ENCODE results near the gene MT1E. TPM values are rescaled to one million over a fixed set of nuclear protein-coding genes. Genes with fewer than 3 reads are reported as not detected.

Gene MT1E
- polyA plus RNA-seq, 1 donor: 96.6 TPM

GRCh38 chr16:56589141-56590039 lies 36.2 kb upstream of the MT1E start, which contains the start of gene MT3:
Gene MT3 (plus strand): TSS chr16:56589528. CDS start chr16:56589591, 63 bp downstream.
- Histone ChIP-seq H3K27me3 (ENCODE audit: control insufficient read depth, insufficient read depth, low read length) (peaks cover 50% of the 10 kb centered on the region), H3K9me3 (ENCODE audit: control insufficient read depth, low read depth, low read length) (no peaks in the 10 kb centered on the region), H3K4me1 (ENCODE audit: control insufficient read depth, insufficient read depth, low read length) (peaks cover 12% of the 10 kb centered on the region), H3K36me3 (ENCODE audit: control insufficient read depth, insufficient read depth, low read length) (no peaks in the 10 kb centered on the region), H3K27ac (ENCODE audit: low read length) (no peak within 1 kb of the TSS), H3K4me3 (ENCODE audit: low read length) (peak within 1 kb of the TSS; percentile 28)
- WGBS (ENCODE audit: insufficient coverage, low lambda C conversion rate): no CpG with 5 or more reads among the region's 87 CpGs
- peak in 1 of 2 donors; percentile 62 for DNase-seq

GRCh38 chr16:56591377-56592060 lies 34.1 kb upstream of the MT1E start:
- Histone ChIP-seq H3K27me3 (ENCODE audit: control insufficient read depth, insufficient read depth, low read length) (peaks cover 41% of the 10 kb centered on the region), H3K27ac (ENCODE audit: low read length) (no peak overlapping the region), H3K4me3 (ENCODE audit: low read length) (no peak overlapping the region), H3K4me1 (ENCODE audit: control insufficient read depth, insufficient read depth, low read length) (peaks cover 12% of the 10 kb centered on the region), H3K36me3 (ENCODE audit: control insufficient read depth, insufficient read depth, low read length) (no peaks in the 10 kb centered on the region), H3K9me3 (ENCODE audit: control insufficient read depth, low read depth, low read length) (no peaks in the 10 kb centered on the region)
- peak in 1 of 2 donors; percentile 50 for DNase-seq
- no CpG with 5 or more reads among the region's 4 CpGs for WGBS (ENCODE audit: insufficient coverage, low lambda C conversion rate)

GRCh38 chr16:56593573-56594291 lies 31.8 kb upstream of the MT1E start:
- no peaks in the 10 kb centered on the region for H3K9me3 ChIP-seq (ENCODE audit: control insufficient read depth, low read depth, low read length)
- no peaks in the 10 kb centered on the region for H3K36me3 ChIP-seq (ENCODE audit: control insufficient read depth, insufficient read depth, low read length)
- peaks cover 12% of the 10 kb centered on the region for H3K4me1 ChIP-seq (ENCODE audit: control insufficient read depth, insufficient read depth, low read length)
- peaks cover 21% of the 10 kb centered on the region for H3K27me3 ChIP-seq (ENCODE audit: control insufficient read depth, insufficient read depth, low read length)
- DNase-seq: no peak
- whole genome bisulfite sequencing (ENCODE audit: insufficient coverage, low lambda C conversion rate): 100% methylated on average over 1 of the region's 6 CpGs
- H3K4me3 ChIP-seq (ENCODE audit: low read length): no peak overlapping the region
- H3K27ac ChIP-seq (ENCODE audit: low read length): no peak overlapping the region

GRCh38 chr16:56594292-56594619 lies 31.3 kb upstream of the MT1E start:
- Histone ChIP-seq H3K36me3 (ENCODE audit: control insufficient read depth, insufficient read depth, low read length) (no peaks in the 10 kb centered on the region), H3K9me3 (ENCODE audit: control insufficient read depth, low read depth, low read length) (no peaks in the 10 kb centered on the region), H3K4me1 (ENCODE audit: control insufficient read depth, insufficient read depth, low read length) (peaks cover 12% of the 10 kb centered on the region), H3K27ac (ENCODE audit: low read length) (no peak overlapping the region), H3K4me3 (ENCODE audit: low read length) (no peak overlapping the region), H3K27me3 (ENCODE audit: control insufficient read depth, insufficient read depth, low read length) (peaks cover 15% of the 10 kb centered on the region)
- WGBS (ENCODE audit: insufficient coverage, low lambda C conversion rate): no CpG with 5 or more reads among the region's 5 CpGs
- no peak for DNase-seq

GRCh38 chr16:56600398-56600999 lies 25.1 kb upstream of the MT1E start:
- peaks cover 12% of the 10 kb centered on the region for H3K27me3 ChIP-seq (ENCODE audit: control insufficient read depth, insufficient read depth, low read length)
- H3K4me1 ChIP-seq (ENCODE audit: control insufficient read depth, insufficient read depth, low read length): no peaks in the 10 kb centered on the region
- no peaks in the 10 kb centered on the region for H3K9me3 ChIP-seq (ENCODE audit: control insufficient read depth, low read depth, low read length)
- H3K36me3 ChIP-seq (ENCODE audit: control insufficient read depth, insufficient read depth, low read length): no peaks in the 10 kb centered on the region
- DNase-seq: no peak
- no peak overlapping the region for H3K4me3 ChIP-seq (ENCODE audit: low read length)
- no CpG with 5 or more reads among the region's 8 CpGs for WGBS (ENCODE audit: insufficient coverage, low lambda C conversion rate)
- H3K27ac ChIP-seq (ENCODE audit: low read length): no peak overlapping the region

GRCh38 chr16:56601325-56601724 lies 24.3 kb upstream of the MT1E start:
- Histone ChIP-seq H3K4me3 (ENCODE audit: low read length) (no peak overlapping the region), H3K4me1 (ENCODE audit: control insufficient read depth, insufficient read depth, low read length) (no peaks in the 10 kb centered on the region), H3K27ac (ENCODE audit: low read length) (no peak overlapping the region), H3K36me3 (ENCODE audit: control insufficient read depth, insufficient read depth, low read length) (no peaks in the 10 kb centered on the region), H3K27me3 (ENCODE audit: control insufficient read depth, insufficient read depth, low read length) (peaks cover 12% of the 10 kb centered on the region), H3K9me3 (ENCODE audit: control insufficient read depth, low read depth, low read length) (no peaks in the 10 kb centered on the region)
- no CpG with 5 or more reads among the region's 9 CpGs for WGBS (ENCODE audit: insufficient coverage, low lambda C conversion rate)
- no peak for DNase-seq

GRCh38 chr16:56603589-56603988 lies 22.0 kb upstream of the MT1E start:
- no peak overlapping the region for H3K4me3 ChIP-seq (ENCODE audit: low read length)
- peaks cover 12% of the 10 kb centered on the region for H3K27me3 ChIP-seq (ENCODE audit: control insufficient read depth, insufficient read depth, low read length)
- H3K9me3 ChIP-seq (ENCODE audit: control insufficient read depth, low read depth, low read length): no peaks in the 10 kb centered on the region
- peaks cover 14% of the 10 kb centered on the region for H3K4me1 ChIP-seq (ENCODE audit: control insufficient read depth, insufficient read depth, low read length)
- DNase-seq: peak; percentile 52 to 62
- no peak overlapping the region for H3K27ac ChIP-seq (ENCODE audit: low read length)
- H3K36me3 ChIP-seq (ENCODE audit: control insufficient read depth, insufficient read depth, low read length): no peaks in the 10 kb centered on the region
- no CpG with 5 or more reads among the region's 4 CpGs for WGBS (ENCODE audit: insufficient coverage, low lambda C conversion rate)

GRCh38 chr16:56604966-56605365 lies 20.6 kb upstream of the MT1E start:
- H3K27ac ChIP-seq (ENCODE audit: low read length): no peak overlapping the region
- no CpG with 5 or more reads among the region's 4 CpGs for WGBS (ENCODE audit: insufficient coverage, low lambda C conversion rate)
- DNase-seq: no peak
- peaks cover 12% of the 10 kb centered on the region for H3K27me3 ChIP-seq (ENCODE audit: control insufficient read depth, insufficient read depth, low read length)
- H3K4me1 ChIP-seq (ENCODE audit: control insufficient read depth, insufficient read depth, low read length): peaks cover 23% of the 10 kb centered on the region
- H3K9me3 ChIP-seq (ENCODE audit: control insufficient read depth, low read depth, low read length): no peaks in the 10 kb centered on the region
- H3K4me3 ChIP-seq (ENCODE audit: low read length): no peak overlapping the region
- H3K36me3 ChIP-seq (ENCODE audit: control insufficient read depth, insufficient read depth, low read length): no peaks in the 10 kb centered on the region

- WGBS (ENCODE audit: insufficient coverage, low lambda C conversion rate): 100% methylated on average over 1 of the region's 1 CpG
- no peak overlapping the region for H3K4me3 ChIP-seq (ENCODE audit: low read length)
- peaks cover 11% of the 10 kb centered on the region for H3K27me3 ChIP-seq (ENCODE audit: control insufficient read depth, insufficient read depth, low read length)
- DNase-seq: no peak
- H3K9me3 ChIP-seq (ENCODE audit: control insufficient read depth, low read depth, low read length): no peaks in the 10 kb centered on the region
- H3K4me1 ChIP-seq (ENCODE audit: control insufficient read depth, insufficient read depth, low read length): peaks cover 28% of the 10 kb centered on the region
- no peak overlapping the region for H3K27ac ChIP-seq (ENCODE audit: low read length)
- no peaks in the 10 kb centered on the region for H3K36me3 ChIP-seq (ENCODE audit: control insufficient read depth, insufficient read depth, low read length)
Observed at GRCh38 chr16:56605475-56605874, 20.1 kb upstream of the MT1E start.

- no CpG with 5 or more reads among the region's 3 CpGs for WGBS (ENCODE audit: insufficient coverage, low lambda C conversion rate)
- H3K9me3 ChIP-seq (ENCODE audit: control insufficient read depth, low read depth, low read length): no peaks in the 10 kb centered on the region
- H3K27me3 ChIP-seq (ENCODE audit: control insufficient read depth, insufficient read depth, low read length): peaks cover 8% of the 10 kb centered on the region
- peaks cover 28% of the 10 kb centered on the region for H3K4me1 ChIP-seq (ENCODE audit: control insufficient read depth, insufficient read depth, low read length)
- DNase-seq: no peak
- H3K27ac ChIP-seq (ENCODE audit: low read length): peak overlapping the region; percentile 80
- H3K4me3 ChIP-seq (ENCODE audit: low read length): no peak overlapping the region
- H3K36me3 ChIP-seq (ENCODE audit: control insufficient read depth, insufficient read depth, low read length): no peaks in the 10 kb centered on the region
Observed at GRCh38 chr16:56606071-56606475, 19.5 kb upstream of the MT1E start.
